B cell (primary cell): ENCODE results near the gene RIPK1.

Experiments
- CTCF ChIP-seq: fragments of 200-600 bp; IDR thresholded peaks from one replicate; pipeline ENCODE4 v1.8.0; 2022; ENCODE audit warnings: antibody characterized with exemption, mild to moderate bottlenecking
- EZH2 ChIP-seq: IDR thresholded peaks from 2 replicates; pipeline ENCODE4 v1.6.1; 2012; ENCODE audit warnings: borderline replicate concordance, low read depth, mild to moderate bottlenecking, moderate library complexity, low read length; ENCODE audit not compliant: insufficient read depth, poor library complexity, severe bottlenecking

DNA sequence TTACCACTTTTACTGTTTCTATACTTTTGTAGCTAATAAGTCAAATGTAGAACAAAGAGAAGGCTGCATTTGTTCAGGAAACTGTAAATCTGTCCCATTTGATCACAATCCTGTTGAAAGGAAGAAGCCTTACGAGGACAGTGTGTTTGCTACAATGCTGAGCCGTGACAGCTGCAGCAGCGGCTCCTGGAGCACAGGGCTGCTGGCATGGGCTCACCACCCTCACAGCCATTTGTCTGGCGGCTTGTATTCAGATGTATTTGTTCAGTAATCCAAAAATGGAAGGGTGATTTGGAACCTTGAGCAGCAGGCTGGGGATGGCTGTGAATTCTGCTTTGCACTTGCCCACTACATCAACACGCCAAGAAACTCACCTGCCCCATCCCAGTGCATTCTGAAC is 83.4 kb downstream of the RIPK1 start:
- TF ChIP-seq CTCF: no peak
- TF ChIP-seq EZH2: no peak
